GM19372 (cell line): ENCODE results near the gene ENOX2.
"Not testable (repeated sequence)": the region's sequence is repeated elsewhere in the genome, so short reads cannot be mapped to it uniquely, and the experiment has no call there.

Source experiments
- ATAC-seq: cut with Tn5 transposase; IDR thresholded peaks from one replicate; pipeline ENCODE4 v1.9.1; 2021; ENCODE audit warnings: mild to moderate bottlenecking, low read depth, moderate library complexity; ENCODE audit not compliant: unreplicated experiment

Gene ENOX2

DNA sequence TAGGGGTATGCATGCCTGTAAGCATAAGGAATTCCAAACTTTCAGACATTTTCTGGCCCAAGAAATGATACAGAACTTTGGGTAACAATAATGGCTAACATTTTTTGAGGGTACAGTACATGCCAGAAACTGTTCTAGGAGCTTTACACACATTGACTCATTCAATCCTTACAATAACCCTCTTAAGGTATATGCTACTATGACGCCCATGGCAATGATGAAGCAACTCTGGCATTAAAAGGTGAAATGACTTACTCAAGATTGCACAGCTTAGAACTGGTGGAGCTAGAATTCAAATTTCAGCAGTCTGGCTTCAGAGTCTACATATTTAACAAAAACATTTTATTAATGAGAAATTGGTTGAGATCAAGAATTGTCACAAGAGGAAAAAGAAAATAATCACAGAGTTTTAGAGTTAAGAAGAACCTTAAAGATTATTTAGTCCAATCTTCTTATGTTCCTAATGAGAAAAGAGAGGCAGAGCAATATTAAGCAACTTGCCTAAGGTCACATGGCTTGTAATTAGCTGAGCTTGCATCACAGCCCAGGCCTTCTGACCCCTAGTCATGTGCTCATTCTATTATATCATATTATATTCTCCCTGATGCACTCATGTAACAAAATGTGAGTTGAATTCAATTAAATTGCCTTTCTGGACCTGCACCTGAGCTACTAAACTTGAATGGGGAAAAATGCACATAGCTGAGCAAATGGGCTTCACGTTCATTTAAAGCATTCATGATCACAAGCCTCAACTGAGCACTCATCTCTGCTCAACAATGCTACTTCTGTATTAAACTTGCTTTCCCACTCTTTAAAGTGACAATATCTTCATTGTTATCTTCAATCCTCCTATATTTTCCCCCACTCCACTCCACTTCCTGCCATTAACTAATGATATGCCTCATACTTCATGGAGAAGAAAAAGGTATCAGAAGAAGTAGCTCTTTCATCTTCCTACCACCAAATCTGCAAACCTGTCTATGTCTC lies 73.2 kb downstream of the ENOX2 start:
- no peak for ATAC-seq

DNA sequence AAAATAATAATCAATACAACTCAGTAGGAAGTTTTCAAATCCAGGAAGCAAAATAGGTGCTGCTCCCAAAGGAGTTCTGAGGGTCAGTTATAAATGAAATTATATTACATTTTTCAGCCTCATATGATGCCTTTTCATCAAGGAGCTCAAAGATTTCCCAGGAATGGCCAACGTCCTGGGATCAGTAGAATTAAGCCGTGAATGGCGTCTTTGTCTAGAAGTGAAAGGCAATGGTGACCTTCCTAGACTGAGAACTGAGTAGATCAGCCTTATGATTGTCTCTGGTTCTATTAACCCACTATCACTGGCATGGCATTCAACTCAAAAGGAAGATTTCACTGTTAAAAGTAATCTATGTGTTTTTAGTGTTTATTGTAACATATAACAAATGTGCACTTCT lies 74.4 kb downstream of the ENOX2 start:
- ATAC-seq, result no peak

DNA sequence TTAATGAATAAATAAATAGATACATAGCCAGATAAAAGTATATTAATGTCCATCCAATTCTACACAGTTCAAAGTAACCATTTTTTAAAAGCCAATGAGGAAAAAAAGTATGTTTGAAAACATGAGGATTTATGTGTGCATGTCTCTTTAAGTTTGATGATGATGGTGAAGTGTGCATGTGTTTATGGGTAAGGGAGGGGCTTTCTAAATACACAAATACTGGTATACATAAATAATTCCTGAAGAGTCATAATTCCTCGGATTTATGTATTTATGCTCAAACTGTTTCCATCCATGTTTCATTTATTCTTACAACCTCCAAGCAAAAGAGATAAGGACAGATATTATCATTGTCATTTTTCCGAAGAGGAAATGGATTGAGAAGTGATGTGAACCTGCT lies 75.4 kb downstream of the ENOX2 start:
- ATAC-seq, result no peak

DNA sequence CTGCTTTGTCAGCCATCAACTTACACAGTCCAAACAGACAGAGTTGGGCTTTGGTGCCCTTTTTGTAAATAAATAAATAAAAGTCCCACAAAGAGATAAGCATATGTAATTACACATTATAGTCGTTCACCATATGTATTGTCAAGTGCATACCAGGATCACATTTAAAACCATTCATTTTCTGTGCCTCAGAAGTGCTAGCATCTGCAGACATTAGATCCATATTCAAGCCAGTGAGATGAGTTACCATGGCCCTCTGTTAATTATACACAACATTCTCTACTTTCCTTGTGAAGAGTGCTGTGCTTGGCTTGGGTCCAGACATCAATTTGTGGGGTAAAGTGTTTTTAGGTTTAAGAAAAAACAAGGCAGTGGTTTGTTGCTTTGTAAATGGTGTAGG lies 76.8 kb downstream of the ENOX2 start:
- ATAC-seq, result no peak

DNA sequence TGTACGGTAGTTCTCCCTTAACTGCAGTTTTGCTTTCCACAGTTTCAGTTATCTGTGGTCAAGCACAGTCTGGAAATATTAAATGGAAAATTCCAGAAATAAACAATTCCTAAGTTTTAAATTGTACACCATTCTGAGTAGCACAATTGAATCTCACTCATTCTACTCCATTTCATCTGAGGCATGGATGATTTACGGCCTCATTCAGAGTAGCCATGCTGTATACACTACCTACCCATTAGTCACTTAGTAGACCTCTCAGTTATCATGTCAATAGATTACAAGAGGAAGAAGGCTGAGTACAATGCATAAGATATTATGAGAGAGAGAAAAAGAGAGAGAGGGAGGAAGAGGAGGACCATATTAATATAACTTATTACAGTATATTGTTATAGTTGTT lies 77.5 kb downstream of the ENOX2 start:
- ATAC-seq, result no peak

DNA sequence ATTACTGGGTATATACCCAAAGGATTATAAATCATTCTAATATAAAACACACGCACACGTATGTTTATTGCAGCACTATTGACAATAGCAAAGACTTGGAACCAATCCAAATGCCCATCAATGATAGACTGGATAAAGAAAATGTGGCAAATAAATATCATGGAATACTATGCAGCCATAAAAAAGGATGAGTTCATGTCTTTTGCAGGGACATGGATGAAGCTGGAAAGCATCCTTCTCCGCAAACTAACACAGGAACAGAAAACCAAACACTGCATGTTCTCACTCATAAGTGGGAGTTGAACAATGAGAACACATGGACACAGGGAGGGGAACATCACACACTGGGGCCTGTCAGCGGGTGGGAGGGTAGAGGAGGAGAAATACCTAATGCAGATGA lies 83.6 kb downstream of the ENOX2 start:
- ATAC-seq, result not testable (repeated sequence)

DNA sequence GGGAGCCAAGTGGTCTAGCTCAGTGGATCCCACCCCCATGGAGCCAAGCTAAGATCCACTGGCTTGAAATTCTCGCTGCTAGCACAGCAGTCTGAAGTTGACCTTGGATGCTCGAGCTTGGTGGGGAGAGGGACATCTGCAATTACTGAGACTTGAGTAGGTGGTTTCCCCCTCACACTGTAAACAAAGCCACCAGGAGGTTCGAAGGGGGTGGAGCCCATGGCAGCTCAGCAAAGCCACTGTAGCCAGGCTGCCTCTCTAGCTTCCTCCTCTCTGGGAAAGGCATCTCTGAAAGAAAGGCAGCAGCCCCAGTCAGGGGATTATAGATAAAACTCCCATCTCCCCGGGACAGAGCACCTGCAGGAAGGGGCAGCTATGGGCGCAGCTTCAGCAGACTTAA lies 89.1 kb downstream of the ENOX2 start:
- ATAC-seq, result not testable (repeated sequence)

DNA sequence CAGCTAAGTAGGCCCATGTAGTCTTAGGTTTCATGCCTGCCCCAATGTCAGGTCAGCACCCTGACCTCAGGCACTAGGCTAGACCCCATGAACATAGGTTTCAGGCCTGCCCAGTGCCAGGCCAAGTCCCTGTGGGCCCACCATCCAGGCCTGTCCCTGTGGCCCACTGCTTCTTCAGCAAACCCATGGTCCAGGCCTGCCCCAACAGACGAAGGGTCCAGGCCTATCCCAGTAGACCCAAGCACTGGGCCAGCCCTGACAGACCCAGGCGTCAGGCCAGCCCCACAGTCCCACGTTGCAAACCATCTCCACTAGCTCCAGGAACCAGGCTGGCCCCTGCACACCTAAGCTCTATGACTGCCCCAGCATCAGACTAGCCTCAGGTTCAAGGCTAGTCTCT lies 92.4 kb downstream of the ENOX2 start:
- ATAC-seq, result no peak

DNA sequence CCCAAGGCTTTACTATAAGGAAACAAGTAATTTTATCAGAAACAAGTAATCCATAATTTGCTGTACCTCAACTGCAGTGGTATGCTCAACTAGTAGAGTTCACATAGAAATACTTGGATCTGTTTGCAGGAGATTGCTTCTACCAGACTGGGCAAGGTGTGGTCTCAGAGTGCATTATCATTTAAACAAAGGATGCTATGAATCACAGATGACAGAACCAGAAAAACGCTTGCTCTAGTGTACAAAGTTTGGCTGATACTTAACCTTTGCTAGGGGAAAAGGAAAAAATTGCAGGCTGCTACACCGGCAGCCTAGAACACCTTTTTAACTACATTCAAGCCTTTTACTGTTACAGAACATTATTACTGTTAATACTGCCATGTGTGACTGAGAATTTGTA lies 97.1 kb downstream of the ENOX2 start:
- ATAC-seq, result no peak

DNA sequence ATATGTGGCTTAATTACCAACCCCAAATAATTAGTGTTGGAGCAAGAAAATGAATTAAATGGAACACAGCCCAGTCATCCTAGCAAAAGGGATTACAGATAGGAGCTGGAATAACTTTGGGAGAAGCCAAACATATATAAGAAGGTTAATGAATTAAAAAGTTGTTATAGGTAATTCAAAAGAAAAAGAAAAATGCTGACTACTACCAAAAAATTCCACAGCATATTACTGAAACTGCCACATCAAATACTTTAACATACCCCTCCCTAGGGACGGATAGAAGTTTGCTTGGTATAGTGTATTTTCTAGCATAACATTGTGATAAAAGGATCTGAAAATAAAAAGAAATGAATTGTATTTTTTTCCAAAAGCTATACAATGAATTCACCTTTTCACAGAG lies 99.5 kb downstream of the ENOX2 start:
- no peak for ATAC-seq

DNA sequence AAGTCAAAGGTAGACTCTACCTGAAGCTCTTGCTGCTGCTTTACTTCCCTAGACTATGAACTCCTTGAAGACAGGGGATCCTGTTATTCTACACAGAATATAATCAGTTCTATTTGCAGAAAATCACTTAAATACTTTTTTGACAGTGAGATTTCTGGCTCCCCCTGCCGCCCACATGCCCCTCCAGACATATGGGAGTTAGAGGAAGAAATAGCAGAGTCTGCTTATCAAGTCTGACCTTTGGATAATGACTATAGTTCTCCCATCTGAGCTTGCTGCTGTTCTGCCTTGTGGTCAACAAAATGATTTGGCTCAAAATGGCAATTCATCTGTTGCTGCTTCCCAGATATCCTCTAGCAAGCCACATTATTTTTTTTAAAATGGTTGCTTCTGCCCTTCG lies 101.1 kb downstream of the ENOX2 start:
- ATAC-seq, result no peak

DNA sequence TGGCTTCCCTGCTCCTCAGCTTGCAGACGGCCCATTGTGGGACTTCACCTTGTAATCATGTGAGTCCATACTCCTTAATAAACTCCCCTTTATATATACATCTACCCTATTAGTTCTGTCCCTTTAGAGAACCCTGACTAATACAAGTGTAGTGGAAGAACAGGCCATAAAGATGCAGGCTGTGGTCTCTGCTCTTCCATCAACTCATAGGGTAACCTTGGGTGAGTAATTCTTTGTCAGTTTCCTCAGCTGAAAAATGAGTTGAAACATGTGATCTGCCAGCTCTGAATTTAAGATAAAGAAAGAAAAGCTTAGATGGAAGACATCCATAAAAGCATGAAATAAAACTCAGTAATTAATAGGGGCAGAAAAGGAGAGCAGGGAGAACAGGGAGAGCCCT lies 103.6 kb downstream of the ENOX2 start:
- ATAC-seq, result no peak

DNA sequence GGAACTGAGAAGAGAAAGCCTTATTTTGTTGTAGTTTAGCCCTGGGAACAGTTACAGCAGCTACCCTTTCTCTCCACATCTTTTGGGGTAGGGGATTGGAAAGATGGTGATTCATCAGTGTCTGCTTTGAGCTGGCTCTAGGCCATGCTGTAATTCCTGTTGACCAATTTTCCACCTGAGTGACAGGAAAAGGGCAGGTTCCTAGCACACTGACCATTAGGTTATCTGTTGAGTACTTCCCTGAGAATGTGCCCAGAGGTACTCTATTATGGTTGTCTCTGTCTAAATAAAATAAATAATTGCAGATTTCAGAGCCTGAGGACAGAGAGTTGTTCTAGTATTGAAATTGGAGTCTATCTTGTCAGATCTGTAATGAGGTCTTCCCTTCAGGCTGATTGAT lies 109.0 kb downstream of the ENOX2 start:
- ATAC-seq, result no peak

DNA sequence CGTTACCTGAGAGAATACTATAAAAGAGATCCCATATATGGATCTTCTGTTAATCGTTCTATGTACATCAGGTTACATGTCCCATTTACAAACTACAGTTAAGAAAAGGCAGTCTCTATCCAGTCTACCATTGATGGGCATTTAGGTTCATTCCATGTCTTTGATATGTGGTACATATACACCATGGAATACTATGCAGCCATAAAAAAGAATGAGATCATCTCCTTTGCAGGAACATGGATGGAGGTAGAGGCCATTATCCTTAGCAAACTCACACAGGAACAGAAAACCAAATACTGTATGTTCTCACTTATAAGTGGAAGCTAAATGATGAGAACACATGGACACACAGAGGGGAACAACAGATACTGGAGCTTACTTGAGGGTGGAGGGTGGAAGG lies 111.1 kb downstream of the ENOX2 start:
- ATAC-seq, result not testable (repeated sequence)

DNA sequence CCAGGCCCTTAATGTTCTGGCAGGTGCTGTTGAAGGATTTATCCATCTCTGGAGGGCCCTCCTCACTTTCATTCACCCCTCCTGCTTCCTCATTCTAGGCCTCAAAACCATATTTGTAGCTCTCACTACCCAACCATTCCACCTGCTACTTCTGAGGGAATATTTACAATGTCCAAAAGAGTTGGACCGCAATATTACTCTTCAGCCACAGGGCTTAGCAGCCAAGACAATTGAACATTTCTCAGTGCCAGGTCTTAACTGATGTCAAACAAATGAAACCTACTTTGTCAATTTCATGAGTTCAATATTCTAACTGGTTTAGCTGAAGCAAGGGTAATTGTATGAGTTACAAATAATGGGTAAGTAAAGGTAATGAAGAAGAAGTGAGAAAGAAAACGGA lies 113.2 kb downstream of the ENOX2 start:
- no peak for ATAC-seq

DNA sequence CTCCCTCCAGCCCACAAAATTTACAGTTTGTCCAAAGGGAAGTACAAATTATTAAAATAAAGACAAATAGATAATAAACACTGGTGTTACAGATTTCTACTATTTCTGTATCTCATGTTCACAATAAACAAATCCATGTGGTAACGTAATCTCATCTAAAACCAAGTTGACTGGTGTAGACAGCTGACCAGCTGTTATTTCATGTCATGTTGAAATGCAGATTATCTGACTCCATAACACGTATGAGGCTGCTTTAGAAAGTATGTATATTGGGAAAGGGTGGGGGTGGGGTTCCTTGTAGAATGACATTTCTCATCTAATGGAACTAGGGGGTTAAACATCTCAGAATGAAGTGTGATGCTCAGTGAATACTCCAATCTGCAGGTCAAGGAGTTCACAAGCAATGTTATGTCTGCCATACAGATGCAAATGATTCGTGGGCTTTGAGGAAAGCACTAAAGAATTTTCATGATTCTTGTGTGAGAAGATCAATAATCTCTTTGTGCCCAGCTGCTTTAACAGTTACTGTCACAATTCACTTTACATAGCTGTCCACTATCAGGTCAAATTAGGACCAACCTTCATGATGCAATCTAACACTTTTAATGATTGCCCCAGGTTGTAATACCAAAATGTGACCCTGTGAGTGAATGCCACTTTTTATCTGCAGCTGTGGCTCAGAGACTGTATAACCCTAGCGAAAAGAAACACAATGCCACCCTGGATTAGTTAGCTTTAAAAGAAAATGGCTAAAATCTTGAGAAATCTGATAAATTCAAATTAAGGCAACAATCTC lies 114.0 kb downstream of the ENOX2 start:
- ATAC-seq, result no peak

DNA sequence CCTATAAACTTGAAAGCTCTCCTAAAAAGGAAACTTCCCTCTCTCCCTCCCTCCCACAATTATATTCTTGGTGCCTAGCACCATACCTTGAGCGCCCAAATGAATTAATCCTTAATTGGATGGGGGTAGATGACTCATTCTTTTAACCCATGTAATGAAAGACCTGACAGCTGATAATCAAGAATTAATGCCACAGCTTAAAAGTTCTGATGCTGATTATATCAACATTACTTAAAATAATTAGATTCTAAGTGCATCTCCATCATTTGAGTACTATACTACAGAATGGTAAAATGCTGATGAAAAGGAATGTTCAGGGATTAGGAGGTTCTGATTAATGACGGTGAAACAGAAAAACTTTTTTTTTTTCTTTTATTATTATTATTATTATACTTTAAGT lies 117.0 kb downstream of the ENOX2 start:
- no peak for ATAC-seq

DNA sequence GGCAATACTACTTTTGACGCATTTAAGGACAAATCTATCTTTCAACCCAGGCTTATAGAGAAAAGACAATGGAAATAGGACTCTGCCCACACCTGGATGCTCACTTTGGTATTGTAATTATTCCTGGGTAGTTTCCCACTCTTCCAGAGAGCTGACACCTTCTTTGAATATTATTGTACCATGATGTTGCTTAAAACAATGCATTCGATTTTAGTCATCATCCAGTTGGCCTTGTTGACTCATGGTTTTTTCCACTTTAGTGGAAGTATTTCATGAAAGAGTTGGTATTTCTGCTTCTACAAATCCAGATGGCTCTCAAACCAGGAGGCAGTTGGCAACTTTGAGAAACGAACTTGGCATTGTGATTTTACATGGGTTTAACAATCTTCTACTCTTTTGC lies 124.2 kb downstream of the ENOX2 start:
- ATAC-seq, result no peak

DNA sequence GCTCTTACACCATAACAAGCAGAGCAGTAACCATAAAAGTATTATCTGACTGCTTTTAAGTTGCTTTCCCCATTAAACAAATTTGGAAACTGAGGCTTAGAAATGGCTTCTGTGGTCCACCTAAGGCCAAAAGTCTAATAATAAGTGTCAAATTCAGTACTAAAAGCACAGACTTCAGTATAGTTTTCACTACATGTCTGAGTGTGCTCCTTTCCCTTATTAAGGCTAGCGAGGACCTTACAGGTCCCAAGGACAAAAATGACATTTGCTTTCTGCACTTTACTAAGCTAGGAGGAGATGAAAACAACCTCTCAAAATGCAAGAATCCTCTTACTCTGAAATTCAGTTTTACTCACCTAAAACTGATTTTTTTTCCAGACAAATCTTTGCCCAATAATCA lies 127.2 kb downstream of the ENOX2 start:
- ATAC-seq, result no peak

DNA sequence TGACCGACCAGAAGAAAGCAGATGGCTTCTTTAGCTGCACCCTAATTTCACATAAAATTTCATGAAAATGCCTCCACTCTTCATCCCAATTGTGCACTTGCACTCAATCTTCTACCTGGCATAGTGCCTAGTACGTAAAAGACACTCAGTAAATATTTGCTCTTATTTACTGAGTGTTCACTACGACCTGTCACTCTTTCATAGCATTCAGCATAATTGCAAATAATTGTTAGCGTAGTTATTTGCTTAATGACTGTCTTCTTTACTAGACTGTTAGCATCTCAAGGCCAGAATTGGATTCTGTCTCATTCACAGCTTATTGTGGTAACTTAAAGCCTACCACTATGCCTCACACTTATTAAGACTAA lies 130.2 kb downstream of the ENOX2 start:
- ATAC-seq, result no peak

DNA sequence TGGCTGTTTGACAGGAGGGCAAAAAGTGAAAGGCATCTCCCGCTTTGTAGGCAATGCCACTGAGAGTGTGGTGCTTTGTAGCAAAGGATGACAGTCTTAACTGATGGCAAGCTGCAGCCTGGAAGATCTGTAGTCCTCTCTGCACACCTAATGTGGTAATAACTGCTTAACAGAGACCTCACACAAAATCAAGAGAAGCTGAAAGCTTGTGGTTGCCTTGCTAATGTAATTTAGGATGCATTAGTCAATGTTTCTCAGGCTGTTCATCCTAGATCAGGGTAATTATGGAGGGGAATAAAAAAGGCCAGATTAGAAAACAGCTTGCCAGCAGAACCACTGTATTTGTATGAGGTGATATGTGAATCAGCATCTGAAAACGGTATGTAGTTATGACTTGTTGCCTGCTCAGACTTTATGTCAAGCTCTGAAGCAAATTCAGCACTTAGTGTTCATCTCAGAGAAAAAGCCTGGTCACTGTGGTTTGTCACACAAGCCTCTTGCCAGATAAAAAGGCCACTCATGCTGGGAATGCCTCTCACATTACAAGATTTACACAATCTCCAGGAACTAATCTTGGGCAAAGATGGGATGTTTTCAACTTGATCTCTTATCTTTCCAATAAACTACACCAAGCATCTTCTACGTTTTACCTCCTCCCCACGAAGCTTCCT lies 130.8 kb downstream of the ENOX2 start:
- no peak for ATAC-seq
